ENCODE measurements around the gene SPIN2B.

DNA sequence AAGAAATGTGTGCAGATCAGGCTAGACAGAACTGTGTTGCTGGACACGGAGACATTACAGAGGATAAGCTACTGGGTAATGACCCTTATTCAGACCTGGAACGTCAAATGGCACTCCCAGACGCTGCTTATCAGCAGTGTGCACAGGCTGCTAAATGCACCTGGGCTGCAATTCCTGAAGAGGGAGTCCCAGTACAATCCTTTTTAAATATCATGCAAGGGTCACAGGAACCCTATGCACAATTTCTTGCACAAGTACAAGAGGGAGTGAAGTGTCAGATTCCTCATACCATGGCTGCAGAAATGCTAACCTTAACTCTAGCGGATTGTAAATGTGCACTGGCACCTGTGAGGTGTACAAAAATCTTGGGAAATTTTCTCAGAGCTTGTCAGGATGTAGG is 16.9 kb downstream of the SPIN2B start:
- TF ChIP-seq, protein P1, sequence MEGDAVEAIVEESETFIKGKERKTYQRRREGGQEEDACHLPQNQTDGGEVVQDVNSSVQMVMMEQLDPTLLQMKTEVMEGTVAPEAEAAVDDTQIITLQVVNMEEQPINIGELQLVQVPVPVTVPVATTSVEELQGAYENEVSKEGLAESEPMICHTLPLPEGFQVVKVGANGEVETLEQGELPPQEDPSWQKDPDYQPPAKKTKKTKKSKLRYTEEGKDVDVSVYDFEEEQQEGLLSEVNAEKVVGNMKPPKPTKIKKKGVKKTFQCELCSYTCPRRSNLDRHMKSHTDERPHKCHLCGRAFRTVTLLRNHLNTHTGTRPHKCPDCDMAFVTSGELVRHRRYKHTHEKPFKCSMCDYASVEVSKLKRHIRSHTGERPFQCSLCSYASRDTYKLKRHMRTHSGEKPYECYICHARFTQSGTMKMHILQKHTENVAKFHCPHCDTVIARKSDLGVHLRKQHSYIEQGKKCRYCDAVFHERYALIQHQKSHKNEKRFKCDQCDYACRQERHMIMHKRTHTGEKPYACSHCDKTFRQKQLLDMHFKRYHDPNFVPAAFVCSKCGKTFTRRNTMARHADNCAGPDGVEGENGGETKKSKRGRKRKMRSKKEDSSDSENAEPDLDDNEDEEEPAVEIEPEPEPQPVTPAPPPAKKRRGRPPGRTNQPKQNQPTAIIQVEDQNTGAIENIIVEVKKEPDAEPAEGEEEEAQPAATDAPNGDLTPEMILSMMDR (IDR thresholded peaks at IDR 0.05; ENCODE audit: poor library complexity), result no peak
- TF ChIP-seq EZH2phosphoT487 (IDR thresholded peaks at IDR 0.05; ENCODE audit: low read depth, severe bottlenecking, unreplicated experiment) (no peak), EZH2 (IDR thresholded peaks at IDR 0.05; ENCODE audit: borderline replicate concordance) (no peak)

Data from hepatocyte (in vitro differentiated cells).